ENCODE results near the gene ATP9B. TPM values are rescaled to one million over a fixed set of nuclear protein-coding genes. Genes with fewer than 3 reads are reported as not detected.

ATP9B gene
- total and polyA plus RNA-seq, 12 donors: 6.7 to 19.7 (median 14.5) TPM

GRCh38 chr18:79210002-79210910, 141.1 kb downstream of the ATP9B start:
- intact Hi-C loops (cut with DNase I): no loop called here
- peaks cover 0 to 8% (median 0%) of the 10 kb centered on the region in 9 donors for H3K4me1 ChIP-seq
- ATAC-seq (peak in 1 of 8 donors; percentile 16), DNase-seq (no peak)
- no peak overlapping the region for H3K4me3 ChIP-seq
- WGBS, 2 donors: 92 to 96% methylated on average over 16 of the region's 16 CpGs
- no peak overlapping the region for H3K27ac ChIP-seq
- H3K9me3 ChIP-seq: no peaks in the 10 kb centered on the region
- no peak for TF ChIP-seq CTCF (IDR thresholded peaks at IDR 0.05)
- H3K27me3 ChIP-seq: no peaks in the 10 kb centered on the region
- peaks cover 0 to 27% (median 10%) of the 10 kb centered on the region in 9 donors for H3K36me3 ChIP-seq

GRCh38 chr18:79211844-79212243, 142.7 kb downstream of the ATP9B start:
- 82% methylated on average over 5 of the region's 5 CpGs for WGBS, 2 donors
- DNase-seq (no peak), ATAC-seq (no peak)
- Histone ChIP-seq H3K4me3 (no peak overlapping the region), H3K27me3 (no peaks in the 10 kb centered on the region), H3K4me1 (peaks cover 0 to 8% (median 0%) of the 10 kb centered on the region in 9 donors), H3K9me3 (no peaks in the 10 kb centered on the region), H3K27ac (no peak overlapping the region), H3K36me3 (peaks cover 0 to 32% (median 9%) of the 10 kb centered on the region in 9 donors)
- intact Hi-C loops (cut with DNase I): no loop called here
- TF ChIP-seq CTCF (IDR thresholded peaks at IDR 0.05): no peak

- intact Hi-C loops (cut with DNase I): no loop called here
- no peak overlapping the region for H3K27ac ChIP-seq
- no peaks in the 10 kb centered on the region for H3K27me3 ChIP-seq
- no peak for TF ChIP-seq CTCF (IDR thresholded peaks at IDR 0.05)
- WGBS, 2 donors: 95 to 97% methylated on average over 3 of the region's 3 CpGs
- DNase-seq: no peak
- H3K9me3 ChIP-seq: no peaks in the 10 kb centered on the region
- ATAC-seq: no peak
- H3K36me3 ChIP-seq: peaks cover 0 to 17% (median 0%) of the 10 kb centered on the region in 9 donors
- no peak overlapping the region for H3K4me3 ChIP-seq
- H3K4me1 ChIP-seq: peaks cover 0 to 4% (median 0%) of the 10 kb centered on the region in 9 donors
Observed at GRCh38 chr18:79214056-79214455, 144.9 kb downstream of the ATP9B start.

GRCh38 chr18:79216176-79216575, 147.0 kb downstream of the ATP9B start:
- no peak overlapping the region for H3K27ac ChIP-seq
- no peak overlapping the region for H3K4me3 ChIP-seq

More at GRCh38 chr18:79216176-79216575, 147.0 kb downstream of the ATP9B start:
- TF ChIP-seq CTCF (IDR thresholded peaks at IDR 0.05): no peak
- DNase-seq (no peak), ATAC-seq (peak in 2 of 8 donors; percentile 36 to 48)
- Histone ChIP-seq H3K27me3 (no peaks in the 10 kb centered on the region), H3K36me3 (peaks cover 0 to 17% (median 0%) of the 10 kb centered on the region in 9 donors), H3K9me3 (no peaks in the 10 kb centered on the region), H3K4me1 (peaks cover 0 to 4% (median 0%) of the 10 kb centered on the region in 9 donors)
- 75 to 76% methylated on average over 6 of the region's 6 CpGs for WGBS, 2 donors
- intact Hi-C loops (cut with DNase I): no loop called here
